ENCODE measurements around the gene NACC2.
A peak's percentile ranks its signal among the peaks of the same experiment; 100 is the strongest.

The NACC2 gene

DNA sequence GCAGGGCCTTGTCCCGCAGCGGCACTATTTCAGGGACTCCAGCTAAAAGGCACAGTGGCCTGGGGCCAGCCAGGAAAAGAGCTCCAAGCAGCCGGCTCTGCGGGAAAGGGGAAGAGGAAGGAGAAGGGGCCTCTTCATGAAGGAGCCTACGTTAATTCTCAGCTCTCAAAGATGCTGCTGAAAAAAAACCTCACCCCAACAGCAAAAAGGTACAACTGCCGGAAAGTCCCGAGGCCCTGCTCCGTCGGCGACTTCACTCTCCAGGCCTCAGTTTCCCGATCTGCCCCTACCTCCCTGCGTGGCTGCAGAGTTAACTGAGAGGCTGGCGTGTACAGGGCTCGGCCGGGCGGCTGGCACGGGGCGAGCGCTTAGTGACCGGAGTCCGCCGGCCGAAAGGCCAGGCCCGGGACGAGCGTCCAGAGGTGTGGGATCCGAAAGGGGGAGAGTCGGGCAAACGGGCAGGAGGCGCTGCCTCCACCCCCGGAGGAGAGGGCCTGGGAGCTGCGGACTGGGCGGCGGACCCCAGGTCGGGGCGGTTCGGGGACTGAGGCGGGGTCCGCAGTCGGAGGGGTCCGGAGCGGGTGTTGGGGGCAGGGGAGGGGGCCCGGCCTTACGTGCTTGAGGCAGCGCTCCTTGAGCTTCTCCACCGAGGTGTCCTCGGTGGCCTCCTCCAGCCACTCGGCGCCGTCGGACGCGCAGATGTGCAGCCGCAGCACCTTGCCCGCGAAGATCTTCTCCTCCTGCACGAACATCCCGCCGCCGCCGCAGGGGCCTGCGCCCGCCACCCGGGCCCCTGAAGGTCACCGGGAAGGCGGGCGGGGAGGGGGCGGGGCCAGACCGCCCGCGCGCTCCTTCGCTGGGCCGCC, 134.4 kb downstream of the NACC2 start:
- H3K36me3 ChIP-seq (ENCODE audit: control insufficient read depth, insufficient read depth, low read length): no peaks in the 10 kb centered on the region
- WGBS, 2 experiments (ENCODE audit: insufficient coverage in 2 of 2): 1% methylated on average over 60 to 62 of the region's 74 CpGs
- peak overlapping the region; percentile 84 for H3K4me3 ChIP-seq (ENCODE audit: extremely low read depth, insufficient read depth, low read length, poor library complexity, severe bottlenecking)
- H3K4me1 ChIP-seq (ENCODE audit: control insufficient read depth, insufficient read depth, low read length, poor library complexity, severe bottlenecking): peaks cover 7% of the 10 kb centered on the region
- H3K27ac ChIP-seq (ENCODE audit: low read depth, low read length, severe bottlenecking): peak overlapping the region; percentile 49
- H3K9me3 ChIP-seq (ENCODE audit: control insufficient read depth, low read length): no peaks in the 10 kb centered on the region

DNA sequence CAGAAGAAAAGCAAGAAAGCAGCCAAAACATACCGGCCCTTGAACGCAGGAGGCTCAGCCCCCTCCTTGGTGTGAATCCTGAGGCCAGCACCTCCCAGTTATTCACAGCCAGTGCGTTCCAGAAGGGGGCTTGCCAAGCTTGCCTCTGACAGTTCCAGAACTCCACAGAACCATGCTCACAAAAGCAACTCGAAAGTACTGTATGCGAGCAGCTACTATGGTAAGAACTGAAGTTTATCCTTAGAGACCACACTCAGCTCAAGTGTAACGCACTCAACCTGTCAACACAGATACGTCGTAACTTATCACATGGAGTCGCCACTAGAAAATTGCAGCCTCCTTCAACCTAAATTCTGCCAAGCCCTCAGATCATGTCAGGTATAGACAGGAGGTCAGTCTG, 135.3 kb downstream of the NACC2 start:
- 74 to 88% methylated on average over 9 of the region's 9 CpGs for WGBS, 2 experiments (ENCODE audit: insufficient coverage in 2 of 2)
- no peaks in the 10 kb centered on the region for H3K9me3 ChIP-seq (ENCODE audit: control insufficient read depth, low read length)
- peak overlapping the region; percentile 84 for H3K4me3 ChIP-seq (ENCODE audit: extremely low read depth, insufficient read depth, low read length, poor library complexity, severe bottlenecking)
- H3K27ac ChIP-seq (ENCODE audit: low read depth, low read length, severe bottlenecking): no peak overlapping the region
- peaks cover 4% of the 10 kb centered on the region for H3K36me3 ChIP-seq (ENCODE audit: control insufficient read depth, insufficient read depth, low read length)
- peaks cover 7% of the 10 kb centered on the region for H3K4me1 ChIP-seq (ENCODE audit: control insufficient read depth, insufficient read depth, low read length, poor library complexity, severe bottlenecking)

DNA sequence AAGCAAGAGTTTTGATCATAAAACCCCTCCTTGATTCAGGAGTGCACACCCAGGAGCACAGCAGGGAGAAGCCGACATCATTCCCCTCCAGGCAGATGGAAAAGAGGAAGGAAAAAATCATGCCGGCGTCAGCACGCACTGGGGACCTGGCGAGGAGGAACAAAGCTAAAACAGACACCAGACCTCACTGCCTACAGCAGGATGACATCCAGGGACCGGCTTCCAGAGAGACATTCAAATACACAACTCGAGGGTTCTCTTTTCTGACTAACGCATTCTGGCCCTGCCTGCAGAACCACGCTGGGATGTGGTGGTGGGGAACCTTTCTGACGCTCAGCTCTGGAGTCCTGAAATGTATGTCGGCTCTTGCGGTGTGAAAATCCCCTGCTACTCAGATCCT, 136.6 kb downstream of the NACC2 start:
- Histone ChIP-seq H3K27ac (ENCODE audit: low read depth, low read length, severe bottlenecking) (no peak overlapping the region), H3K9me3 (ENCODE audit: control insufficient read depth, low read length) (no peaks in the 10 kb centered on the region), H3K4me1 (ENCODE audit: control insufficient read depth, insufficient read depth, low read length, poor library complexity, severe bottlenecking) (peaks cover 7% of the 10 kb centered on the region), H3K4me3 (ENCODE audit: extremely low read depth, insufficient read depth, low read length, poor library complexity, severe bottlenecking) (no peak overlapping the region), H3K36me3 (ENCODE audit: control insufficient read depth, insufficient read depth, low read length) (peaks cover 14% of the 10 kb centered on the region)
- WGBS, 2 experiments (ENCODE audit: insufficient coverage in 2 of 2): 91 to 92% methylated on average over 4 to 10 of the region's 12 CpGs

DNA sequence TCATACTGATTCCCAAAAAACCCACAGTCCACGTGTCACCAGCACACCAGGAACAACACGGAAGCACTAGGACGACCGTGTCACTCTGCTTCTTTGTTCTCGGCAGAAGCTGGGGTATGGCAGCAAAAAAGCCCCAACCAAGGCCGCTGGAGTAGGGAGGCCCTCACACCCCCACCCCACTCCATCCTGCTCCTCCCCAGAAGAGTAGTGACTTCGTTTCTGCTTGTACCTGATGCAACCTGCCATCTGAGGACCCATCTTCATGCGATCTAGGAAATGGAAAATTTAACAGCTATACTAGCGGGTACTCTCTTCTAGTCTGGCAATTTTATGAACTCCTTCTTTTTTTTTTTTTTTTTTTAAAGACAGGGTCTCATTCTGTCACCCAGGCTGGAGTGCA, 137.7 kb downstream of the NACC2 start:
- Histone ChIP-seq H3K4me3 (ENCODE audit: extremely low read depth, insufficient read depth, low read length, poor library complexity, severe bottlenecking) (no peak overlapping the region), H3K36me3 (ENCODE audit: control insufficient read depth, insufficient read depth, low read length) (peaks cover 24% of the 10 kb centered on the region), H3K27ac (ENCODE audit: low read depth, low read length, severe bottlenecking) (no peak overlapping the region), H3K9me3 (ENCODE audit: control insufficient read depth, low read length) (no peaks in the 10 kb centered on the region), H3K4me1 (ENCODE audit: control insufficient read depth, insufficient read depth, low read length, poor library complexity, severe bottlenecking) (peaks cover 13% of the 10 kb centered on the region)
- WGBS, 2 experiments (ENCODE audit: insufficient coverage in 2 of 2): 94 to 95% methylated on average over 7 to 8 of the region's 9 CpGs

DNA sequence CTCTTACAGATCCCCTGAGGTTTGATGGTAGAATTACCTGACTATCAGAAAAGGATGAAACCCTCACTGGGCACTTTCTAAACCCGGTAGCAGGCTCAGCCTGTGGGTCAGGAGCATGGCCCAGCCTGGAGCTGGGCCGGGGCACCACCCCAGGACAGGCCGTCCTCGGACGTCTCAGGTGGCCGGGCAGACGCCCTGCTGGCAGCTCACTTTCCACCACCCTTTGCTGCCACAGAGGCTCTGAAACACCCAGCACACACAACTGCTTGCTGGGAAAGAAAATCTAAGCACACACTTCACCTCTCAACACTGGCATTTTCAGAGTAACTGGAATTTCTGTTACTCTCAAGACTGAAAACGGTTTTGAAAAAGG, 138.3 kb downstream of the NACC2 start:
- Histone ChIP-seq H3K9me3 (ENCODE audit: control insufficient read depth, low read length) (no peaks in the 10 kb centered on the region), H3K4me1 (ENCODE audit: control insufficient read depth, insufficient read depth, low read length, poor library complexity, severe bottlenecking) (peaks cover 13% of the 10 kb centered on the region), H3K36me3 (ENCODE audit: control insufficient read depth, insufficient read depth, low read length) (peaks cover 27% of the 10 kb centered on the region), H3K4me3 (ENCODE audit: extremely low read depth, insufficient read depth, low read length, poor library complexity, severe bottlenecking) (no peak overlapping the region), H3K27ac (ENCODE audit: low read depth, low read length, severe bottlenecking) (no peak overlapping the region)
- 96 to 99% methylated on average over 7 to 8 of the region's 8 CpGs for whole genome bisulfite sequencing, 2 experiments (ENCODE audit: insufficient coverage in 2 of 2)

Measured in mesodermal cell (in vitro differentiated cells).